ENCODE results near the gene RASSF7.

- TF ChIP-seq CTCF (conservative IDR thresholded peaks at IDR 0.05): no peak
- no peak for TF ChIP-seq EZH2 (IDR thresholded peaks at IDR 0.05; ENCODE audit: low read depth)
These were observed 23.7 kb upstream of the RASSF7 start, which contains the start of gene LRRC56 for GRCh38 chr11:536841-537621.
